ENCODE results near the gene CRIP3.

CRIP3 gene

DNA sequence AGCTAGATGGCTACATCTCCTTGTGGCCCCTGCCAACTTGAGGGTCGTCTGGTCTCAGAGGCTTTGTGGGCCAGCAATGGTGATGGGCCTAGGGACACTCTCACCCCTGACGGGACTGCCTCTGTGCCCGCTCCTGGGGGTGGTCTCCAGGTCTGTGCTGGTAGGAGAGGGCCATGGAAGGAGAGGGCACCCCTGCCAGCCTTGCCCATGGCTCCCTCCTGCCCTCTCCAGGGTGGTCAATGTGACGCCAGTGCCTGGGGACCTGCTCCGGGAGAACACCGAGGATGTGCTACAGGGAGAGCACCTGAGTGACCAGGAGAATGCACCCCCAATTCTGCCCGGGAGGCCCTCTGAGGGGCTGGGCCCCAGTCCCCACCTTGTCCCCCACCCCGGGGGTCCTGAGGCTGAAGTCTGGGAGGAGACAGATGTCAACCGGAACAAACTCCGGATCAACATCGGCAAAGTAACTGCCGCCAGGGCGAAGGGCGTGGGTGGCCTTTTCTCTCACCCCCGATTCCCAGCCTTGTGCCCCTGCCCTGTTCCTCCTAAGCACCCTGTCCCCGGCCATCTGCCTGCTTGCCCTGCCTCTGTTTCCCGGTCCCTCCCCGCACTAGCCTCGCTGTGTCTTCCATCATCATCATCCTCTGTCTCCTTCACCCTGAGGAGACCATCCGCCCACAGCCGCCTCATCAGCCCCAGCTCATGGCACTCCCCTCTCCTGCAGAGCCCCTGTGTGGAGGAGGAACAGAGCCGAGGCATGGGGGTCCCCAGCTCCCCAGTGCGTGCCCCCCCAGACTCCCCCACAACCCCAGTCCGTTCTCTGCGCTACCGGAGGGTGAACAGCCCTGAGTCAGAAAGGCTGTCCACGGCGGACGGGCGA is 49.6 kb downstream of the CRIP3 start:
- no peak overlapping the region for H3K27ac ChIP-seq
- no peak for DNase-seq (ENCODE audit: low read depth, low spot score)

DNA sequence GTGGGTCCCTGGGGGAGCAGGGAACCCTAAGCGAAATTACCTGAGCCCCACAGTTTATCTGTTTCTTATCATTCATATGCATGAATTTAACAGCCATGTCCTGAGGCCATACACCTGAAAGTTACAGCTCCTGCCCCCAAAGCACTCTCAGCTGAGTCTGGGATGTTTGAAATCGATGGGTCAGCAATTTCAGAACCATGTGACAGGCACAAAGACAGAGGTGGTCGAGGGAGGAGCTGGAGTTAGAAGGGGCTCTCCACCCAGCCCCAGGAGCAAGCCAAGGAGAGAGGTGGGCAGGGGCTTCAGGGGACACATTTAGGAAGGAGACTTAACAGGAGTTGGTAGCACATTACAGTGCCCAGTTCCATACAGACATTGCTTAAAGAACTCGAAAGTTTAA is 50.4 kb downstream of the CRIP3 start:
- no peak for DNase-seq (ENCODE audit: low read depth, low spot score)
- no peak overlapping the region for H3K27ac ChIP-seq

DNA sequence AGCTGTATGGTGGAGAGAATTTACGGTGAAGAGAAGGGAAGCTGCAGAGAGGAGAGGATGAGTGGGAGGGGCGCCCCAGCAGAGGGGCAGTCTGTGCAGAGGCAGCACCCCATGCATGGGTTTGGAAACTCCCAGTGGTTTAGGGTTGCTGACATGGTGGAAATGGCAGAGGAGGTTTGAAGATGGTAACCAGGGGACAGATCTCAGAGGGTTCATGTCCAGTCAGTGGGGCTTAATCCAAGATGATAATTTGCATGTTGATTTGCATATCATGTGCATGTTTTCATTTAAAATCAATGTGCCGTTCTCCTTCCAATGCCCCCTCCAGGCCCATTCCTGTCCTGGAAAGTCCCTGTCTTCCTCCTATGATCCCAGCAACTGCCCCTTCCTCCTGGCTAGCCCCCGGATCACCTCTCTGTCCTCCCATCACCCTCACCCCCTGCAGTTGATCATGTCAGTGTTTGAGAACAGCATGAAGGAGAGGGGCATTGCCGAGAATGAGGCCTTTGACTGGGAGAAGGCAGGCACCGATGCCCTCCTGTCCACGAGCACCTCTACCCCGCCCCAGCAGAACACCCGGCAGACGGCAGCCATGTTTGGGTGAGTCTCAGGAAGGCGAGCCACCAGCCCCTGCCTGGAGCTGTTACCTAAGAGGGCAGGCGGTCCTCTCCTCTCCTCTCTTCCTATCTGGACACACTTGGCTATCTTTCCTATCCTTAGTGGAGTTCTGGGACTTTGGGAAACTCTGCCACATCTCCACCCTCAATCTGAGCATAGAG is 51.1 kb downstream of the CRIP3 start:
- no peak overlapping the region for H3K27ac ChIP-seq
- DNase-seq (ENCODE audit: low read depth, low spot score): no peak

DNA sequence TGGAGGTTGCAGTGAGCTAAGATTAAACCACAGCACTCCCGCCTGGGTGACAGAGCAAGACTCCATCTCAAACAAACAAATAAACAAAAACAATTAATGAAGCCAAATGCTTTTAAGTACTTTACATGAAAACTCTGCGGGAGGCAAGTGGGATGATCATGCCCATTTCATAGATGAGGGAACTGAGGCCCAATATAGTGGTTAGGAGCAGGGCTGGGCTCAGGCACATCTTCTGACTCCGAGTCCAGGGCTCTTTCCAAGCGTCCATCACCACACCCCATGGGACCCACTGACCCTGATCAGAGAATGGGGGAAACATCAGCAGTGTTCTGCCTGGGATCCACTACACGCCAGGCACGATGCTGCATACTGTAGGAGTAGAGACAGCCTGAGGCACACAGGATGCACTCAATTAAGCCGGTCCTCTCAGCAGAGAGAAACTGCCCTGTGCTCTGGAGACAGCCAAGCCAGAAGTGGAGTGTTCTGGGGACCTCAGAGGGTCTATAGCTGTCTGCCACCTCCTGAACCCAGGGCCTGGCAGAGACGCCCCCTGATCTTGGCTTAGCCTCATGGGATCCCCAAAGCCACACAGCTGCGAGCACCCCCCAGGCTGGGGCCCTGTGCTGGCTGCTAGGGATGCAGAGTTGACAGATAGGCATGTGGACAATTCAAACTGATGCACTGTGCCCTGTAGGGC is 51.8 kb downstream of the CRIP3 start:
- H3K27ac ChIP-seq: no peak overlapping the region
- DNase-seq (ENCODE audit: low read depth, low spot score): no peak
